Measurements from ENCODE around the gene PUM1.

GRCh38 chr1:30950700-30951099 is 114.8 kb downstream of the PUM1 start:
- TF ChIP-seq POLR2A (IDR thresholded peaks at IDR 0.05) (no peak), CTCF (IDR thresholded peaks at IDR 0.05) (no peak), POLR2AphosphoS5 (IDR thresholded peaks at IDR 0.05) (no peak), EP300 (IDR thresholded peaks at IDR 0.05) (no peak)
